Ovary (tissue), 3 donors: Measurements from ENCODE around the gene TMEM176B.

Experiments
- POLR2A ChIP-seq: fragments of 450-650 bp; IDR thresholded peaks from one replicate; pipeline ENCODE4 v1.6.1; 2017; ENCODE audit warnings: antibody characterized with exemption, mild to moderate bottlenecking, moderate library complexity
- TF ChIP-seq, protein P1 (sequence below), 3 donors: fragments of 450-650 bp in 2 of 3; fragments of 200-600 bp in 1 of 3; IDR thresholded peaks; one replicate each; pipeline versions ENCODE4 v1.5.1 to v1.8.0; 2016 to 2022; ENCODE audit warnings: antibody characterized with exemption in 3 of 3, mild to moderate bottlenecking in 1 of 3
- donor health status: DM: no; HTN: no; CAD: no.

GRCh38 chr7:150848561-150849115, 48.5 kb upstream of the TMEM176B start:
- TF ChIP-seq, protein P1, sequence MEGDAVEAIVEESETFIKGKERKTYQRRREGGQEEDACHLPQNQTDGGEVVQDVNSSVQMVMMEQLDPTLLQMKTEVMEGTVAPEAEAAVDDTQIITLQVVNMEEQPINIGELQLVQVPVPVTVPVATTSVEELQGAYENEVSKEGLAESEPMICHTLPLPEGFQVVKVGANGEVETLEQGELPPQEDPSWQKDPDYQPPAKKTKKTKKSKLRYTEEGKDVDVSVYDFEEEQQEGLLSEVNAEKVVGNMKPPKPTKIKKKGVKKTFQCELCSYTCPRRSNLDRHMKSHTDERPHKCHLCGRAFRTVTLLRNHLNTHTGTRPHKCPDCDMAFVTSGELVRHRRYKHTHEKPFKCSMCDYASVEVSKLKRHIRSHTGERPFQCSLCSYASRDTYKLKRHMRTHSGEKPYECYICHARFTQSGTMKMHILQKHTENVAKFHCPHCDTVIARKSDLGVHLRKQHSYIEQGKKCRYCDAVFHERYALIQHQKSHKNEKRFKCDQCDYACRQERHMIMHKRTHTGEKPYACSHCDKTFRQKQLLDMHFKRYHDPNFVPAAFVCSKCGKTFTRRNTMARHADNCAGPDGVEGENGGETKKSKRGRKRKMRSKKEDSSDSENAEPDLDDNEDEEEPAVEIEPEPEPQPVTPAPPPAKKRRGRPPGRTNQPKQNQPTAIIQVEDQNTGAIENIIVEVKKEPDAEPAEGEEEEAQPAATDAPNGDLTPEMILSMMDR (IDR thresholded peaks at IDR 0.05), result no peak
- TF ChIP-seq POLR2A, result no peak
